Heart left ventricle (tissue), 16 donors: ENCODE results near the gene NUBP2. TPM values are rescaled to one million over a fixed set of nuclear protein-coding genes. Genes with fewer than 3 reads are reported as not detected.

ENCODE experiments used
- ATAC-seq, 4 donors: fragments of 200-7000 bp; cut with Tn5 transposase; one replicate each; pipeline ENCODE4 v1.9.1; 2020 to 2022; ENCODE audit warnings: moderate library complexity in 4 of 4, mild to moderate bottlenecking in 3 of 4, moderate number of reproducible peaks in 1 of 4
- DNase-seq, 5 donors: peaks; one replicate each; pipeline ENCODE4 v3.0.0-alpha.2; 2020
- H3K27ac ChIP-seq, 12 donors: fragments of 200-600 bp; sonication (generic) in 4 of 12; one replicate each; pipeline versions ENCODE4 v1.5.0 to v1.8.0; 2016 to 2022; ENCODE audit warnings: mild to moderate bottlenecking in 2 of 12
- H3K27me3 ChIP-seq, 9 donors: fragments of 200-600 bp; sonication (generic) in 2 of 9; one replicate each; pipeline versions ENCODE4 v1.5.1 to v1.8.0; 2016 to 2022; ENCODE audit warnings: mild to moderate bottlenecking in 3 of 9
- H3K36me3 ChIP-seq, 9 donors: fragments of 200-600 bp; sonication (generic) in 2 of 9; one replicate each; pipeline versions ENCODE4 v1.5.0 to v1.8.0; 2018 to 2022; ENCODE audit warnings: mild to moderate bottlenecking in 2 of 9
- H3K4me1 ChIP-seq, 12 donors: fragments of 200-600 bp; sonication (generic) in 4 of 12; one replicate each; pipeline versions ENCODE4 v1.5.0 to v1.8.0; 2016 to 2022; ENCODE audit warnings: mild to moderate bottlenecking in 3 of 12
- H3K4me3 ChIP-seq, 12 donors: fragments of 200-600 bp; sonication (generic) in 4 of 12; one replicate each; pipeline versions ENCODE4 v1.5.0 to v1.8.0; 2017 to 2022; ENCODE audit warnings: mild to moderate bottlenecking in 9 of 12, moderate library complexity in 4 of 12
- H3K9me3 ChIP-seq, 12 donors: fragments of 200-600 bp; sonication (generic) in 4 of 12; one replicate each; pipeline versions ENCODE4 v1.5.0 to v1.8.0; 2016 to 2022; ENCODE audit warnings: mild to moderate bottlenecking in 1 of 12
- CTCF ChIP-seq, 12 donors: fragments of 200-600 bp; sonication (generic) in 4 of 12; IDR thresholded peaks; one replicate each; pipeline versions ENCODE4 v1.5.0 to v1.8.0; 2018 to 2022; ENCODE audit warnings: antibody characterized with exemption in 12 of 12, mild to moderate bottlenecking in 5 of 12
- POLR2A ChIP-seq, 2 donors: fragments of 450-650 bp; IDR thresholded peaks; one replicate each; pipeline ENCODE4 v1.6.1; 2017; ENCODE audit warnings: antibody characterized with exemption in 2 of 2, mild to moderate bottlenecking in 2 of 2, moderate library complexity in 2 of 2
- WGBS, 4 donors: extraction: QIAGEN DNeasy Blood & Tissue Kit in 2 of 4; methylation state at CpG; one replicate each; pipeline versions ENCODE4 v1.1.5 to v1.1.7; 2013 to 2018; 5-methylcytosine and 5-hydroxymethylcytosine counted together
- intact Hi-C, 10 donors: fragments of 100-400 bp; cut with DNase I; formaldehyde crosslinking; loops; one replicate each; pipeline versions ENCODE4 v1.11.1 to v1.14.2; 2022
- polyA plus RNA-seq, 2 donors: library from polyadenylated mRNA; stranded (reverse); fragments of 200-250 nt; gene quantifications; one replicate each; pipeline ENCODE4 v1.2.3, GENCODE V29; 2013
- total RNA-seq, 9 donors: library from RNA; depleted of rRNA in 2 of 9; stranded (reverse); fragments of >200 nt in 2 of 9; fragmentation: NEBNext Ultra II Directional in 3 of 9; extraction: Animal tissue kit (Norgen Biotek cat#: 25700) in 3 of 9; gene quantifications; one replicate each; pipeline versions ENCODE4 v1.1.0 to v1.2.4, GENCODE V29; 2016 to 2023
- donor health status: ischemic (EF 13 %, LVEDD 7.1; RV severe dilation, severe dysfunction).
- donor health status: healthy with polysubstance abuse.
- donor health status: DM: no; HTN: yes; CAD: no.
- donor health status: DM: no; HTN: no; CAD: no.
- donor health status: ischemic (EF 25% LVEDD 6.9; RV normal size, moderate dysfunction).
- donor health status: ischemic (EF 25% LVEDD 5.7; RV mildly dilated, moderate dysfunction).
- donor health status: healthy.
- donor health status: DM: yes; HTN: yes; CAD: no.
- donor health status: ischemic (EF 35%, LVEDD 5.7; RV mildly dilated, moderate dysfunction).
- donor health status: nonischemic (EF 11% LVEDD 7.7; RV severe dilation, severe dysfunction).
- donor health status: DM: yes; HTN: yes; CAD: no.
- donor health status: PGD.
- donor health status: ischemic (EF 29% LVEDD 5.4; RV normal size, mild dysfunction).
- donor health status: nonischemic (EF 23%, LVEDD 6.1; RV moderate dilation, normal function).

NUBP2 gene
- total and polyA plus RNA-seq, 11 donors: 26.7 to 81.9 (median 30.4) TPM

GRCh38 chr16:1800701-1801100, 17.9 kb downstream of the NUBP2 start:
- H3K9me3 ChIP-seq: peaks cover 0 to 7% (median 0%) of the 10 kb centered on the region in 12 donors
- no peaks in the 10 kb centered on the region for H3K4me1 ChIP-seq
- TF ChIP-seq POLR2A (IDR thresholded peaks at IDR 0.05) (no peak), CTCF (IDR thresholded peaks at IDR 0.05) (no peak)
- peaks cover 0 to 7% (median 2%) of the 10 kb centered on the region in 9 donors for H3K36me3 ChIP-seq
- no peaks in the 10 kb centered on the region for H3K27me3 ChIP-seq
- DNase-seq (no peak), ATAC-seq (no peak)
- intact Hi-C loops: no loop called here
- no peak overlapping the region for H3K4me3 ChIP-seq
- H3K27ac ChIP-seq: no peak overlapping the region
- WGBS, 4 donors: 69 to 85% (median 84%) methylated on average over 10 of the region's 10 CpGs

GRCh38 chr16:1807626-1808025, 24.9 kb downstream of the NUBP2 start:
- intact Hi-C loops: no loop called here

GRCh38 chr16:1808691-1809090, 25.9 kb downstream of the NUBP2 start:
- ATAC-seq: no peak
- TF ChIP-seq POLR2A (IDR thresholded peaks at IDR 0.05): no peak
- no peak for TF ChIP-seq CTCF (IDR thresholded peaks at IDR 0.05)
- peaks cover 0 to 65% (median 36%) of the 10 kb centered on the region in 9 donors for H3K36me3 ChIP-seq
- H3K27me3 ChIP-seq: no peaks in the 10 kb centered on the region
- no peak for DNase-seq
- peaks cover 0 to 6% (median 0%) of the 10 kb centered on the region in 12 donors for H3K9me3 ChIP-seq
- peaks cover 0 to 6% (median 0%) of the 10 kb centered on the region in 12 donors for H3K4me1 ChIP-seq
- no peak overlapping the region for H3K4me3 ChIP-seq
- intact Hi-C loops: no loop called here
- WGBS, 4 donors: 80 to 93% (median 85%) methylated on average over 9 to 18 of the region's 18 CpGs
- no peak overlapping the region for H3K27ac ChIP-seq

More at GRCh38 chr16:1807626-1808025, 24.9 kb downstream of the NUBP2 start:
- no peak overlapping the region for H3K4me3 ChIP-seq
- WGBS, 4 donors: 82 to 92% (median 89%) methylated on average over 9 to 10 of the region's 10 CpGs
- H3K27ac ChIP-seq: no peak overlapping the region
- H3K4me1 ChIP-seq: peaks cover 0 to under 1% (median 0%) of the 10 kb centered on the region in 12 donors
- peaks cover 0 to 6% (median 0%) of the 10 kb centered on the region in 12 donors for H3K9me3 ChIP-seq
- no peak for TF ChIP-seq CTCF (IDR thresholded peaks at IDR 0.05)
- no peak for TF ChIP-seq POLR2A (IDR thresholded peaks at IDR 0.05)
- ATAC-seq (no peak), DNase-seq (no peak)
- H3K36me3 ChIP-seq: peaks cover 0 to 59% (median 34%) of the 10 kb centered on the region in 9 donors
- no peaks in the 10 kb centered on the region for H3K27me3 ChIP-seq

GRCh38 chr16:1809281-1809801, 26.6 kb downstream of the NUBP2 start:
- DNase-seq: no peak
- no peak for TF ChIP-seq POLR2A (IDR thresholded peaks at IDR 0.05)
- no peak for TF ChIP-seq CTCF (IDR thresholded peaks at IDR 0.05)
- intact Hi-C loops: no loop called here

More at GRCh38 chr16:1809281-1809801, 26.6 kb downstream of the NUBP2 start:
- Histone ChIP-seq H3K27me3 (no peaks in the 10 kb centered on the region), H3K9me3 (peaks cover 0 to 6% (median 0%) of the 10 kb centered on the region in 12 donors), H3K4me3 (no peak overlapping the region), H3K36me3 (peaks cover 0 to 72% (median 43%) of the 10 kb centered on the region in 9 donors), H3K27ac (no peak overlapping the region), H3K4me1 (peaks cover 0 to 6% (median 0%) of the 10 kb centered on the region in 12 donors)
- ATAC-seq: peak in 2 of 4 donors; percentile 7 to 14
- 67 to 84% (median 76%) methylated on average over 9 to 28 of the region's 28 CpGs for WGBS, 4 donors
